ENCODE measurements around the gene STIL. TPM values are rescaled to one million over a fixed set of nuclear protein-coding genes. Genes with fewer than 3 reads are reported as not detected.
A peak's percentile ranks its signal among the peaks of the same experiment; 100 is the strongest.

STIL gene
- total and polyA plus RNA-seq, 2 of the 13 experiments (the other 11 are each of a cell fraction or from before 2014, with no cell fraction given): 13.7 to 18.6 TPM

GRCh38 chr1:47333922-47334764 lies 20.2 kb upstream of the STIL start (continued):
- TF ChIP-seq ZNF275 (CRISPR knock-in tag; IDR thresholded peaks at IDR 0.05; ENCODE audit: borderline replicate concordance) (no peak), ZNF556 (CRISPR knock-in tag; IDR thresholded peaks at IDR 0.05; ENCODE audit: borderline replicate concordance) (no peak), KDM3A (CRISPR knock-in tag; IDR thresholded peaks at IDR 0.05; ENCODE audit: low read depth) (no peak), IKZF4 (CRISPR knock-in tag; IDR thresholded peaks at IDR 0.05; ENCODE audit: borderline replicate concordance, low read depth, not compliant biosample characterization) (no peak), CENPT (CRISPR knock-in tag; IDR thresholded peaks at IDR 0.05; ENCODE audit: low read depth) (no peak), ZMAT3 (CRISPR knock-in tag; conservative IDR thresholded peaks at IDR 0.05) (no peak; the same call in 1 of the 2 replicates), LCORL (IDR thresholded peaks at IDR 0.05) (no peak), LCORL (CRISPR knock-in tag; IDR thresholded peaks at IDR 0.05) (no peak; the same call in 1 of the 2 replicates), JARID2 (CRISPR knock-in tag; IDR thresholded peaks at IDR 0.05; ENCODE audit: insufficient replicate concordance) (no peak), STAG1 (CRISPR knock-in tag; IDR thresholded peaks at IDR 0.05) (0 out of 2 replicates have a peak, but pooled peaks have one; percentile 3), SP5 (CRISPR knock-in tag; IDR thresholded peaks at IDR 0.05; ENCODE audit: borderline replicate concordance, low read depth) (peak; percentile 54; the same call in 1 of the 2 replicates), RBM22 (optimal IDR thresholded peaks at IDR 0.05; ENCODE audit: low read length) (peak; percentile 48), BORCS8-MEF2B (CRISPR knock-in tag; IDR thresholded peaks at IDR 0.05) (peak; percentile 36; the same call in 1 of the 2 replicates), HES4 (CRISPR knock-in tag; IDR thresholded peaks at IDR 0.05; ENCODE audit: borderline replicate concordance) (no peak), ELF4 (CRISPR knock-in tag; IDR thresholded peaks at IDR 0.05; ENCODE audit: borderline replicate concordance) (no peak), HBP1 (CRISPR knock-in tag; IDR thresholded peaks at IDR 0.05; ENCODE audit: low read depth) (peak; percentile 46; the same call in 1 of the 2 replicates), SNAI1 (CRISPR knock-in tag; IDR thresholded peaks at IDR 0.05; ENCODE audit: borderline replicate concordance) (no peak), ATF2 (CRISPR knock-in tag; IDR thresholded peaks at IDR 0.05) (no peak), NR3C1 (CRISPR knock-in tag; IDR thresholded peaks at IDR 0.05) (no peak), FOXA3 (CRISPR knock-in tag; IDR thresholded peaks at IDR 0.05) (no peak), CC2D1A (CRISPR knock-in tag; IDR thresholded peaks at IDR 0.05) (no peak), KAT8 (CRISPR knock-in tag; IDR thresholded peaks at IDR 0.05) (no peak)

Data from HepG2 (cell line).